NCI-H345 (cell line): ENCODE measurements around the gene NUDT3.
"Not testable (repeated sequence)": the region's sequence is repeated elsewhere in the genome, so short reads cannot be mapped to it uniquely, and the experiment has no call there.

ENCODE experiments used
- DNase-seq: peaks from one replicate; lab custom pipeline; 2025; lab: John Stamatoyannopoulos, UW

Gene NUDT3

DNA sequence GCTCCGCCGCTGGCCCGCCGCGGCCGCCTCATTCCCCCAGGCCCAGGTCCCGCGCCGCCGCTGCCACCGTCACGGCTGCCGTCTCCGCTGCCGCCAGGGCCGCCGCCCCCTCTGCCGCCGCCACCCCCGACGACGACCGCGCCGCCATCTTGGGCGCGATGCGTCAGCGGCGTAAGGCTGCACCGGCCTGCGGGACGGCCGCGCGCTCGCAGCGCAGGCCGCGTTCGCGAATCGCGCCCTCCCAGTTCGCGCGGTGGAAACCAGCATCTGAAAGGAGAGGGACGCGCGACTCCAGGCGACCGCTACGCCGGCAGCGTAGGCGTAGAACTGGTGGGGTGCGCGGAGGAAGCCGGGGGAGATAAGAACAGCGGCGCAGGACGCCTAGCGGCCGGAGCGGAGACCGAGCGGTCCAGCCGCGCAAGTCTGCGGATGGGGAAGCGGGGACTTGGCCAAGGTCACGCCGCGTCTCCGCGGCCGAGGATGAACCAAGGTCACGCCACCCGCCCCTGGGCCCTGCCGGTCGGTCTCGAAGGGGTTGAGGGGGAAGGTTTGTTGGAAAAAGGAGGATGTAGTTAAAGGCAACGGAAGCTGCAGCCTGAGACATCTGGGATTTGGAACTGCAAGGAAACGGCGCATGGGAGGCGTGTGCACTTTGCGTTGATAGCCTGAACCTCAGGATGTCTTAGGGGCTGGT lies at the start of gene NUDT3:
NUDT3 (minus strand) TSS at position 173 of the 694 bp plus-strand sequence. CDS start 307 bp downstream, outside the sequence.
- DNase-seq = peak; percentile 96

DNA sequence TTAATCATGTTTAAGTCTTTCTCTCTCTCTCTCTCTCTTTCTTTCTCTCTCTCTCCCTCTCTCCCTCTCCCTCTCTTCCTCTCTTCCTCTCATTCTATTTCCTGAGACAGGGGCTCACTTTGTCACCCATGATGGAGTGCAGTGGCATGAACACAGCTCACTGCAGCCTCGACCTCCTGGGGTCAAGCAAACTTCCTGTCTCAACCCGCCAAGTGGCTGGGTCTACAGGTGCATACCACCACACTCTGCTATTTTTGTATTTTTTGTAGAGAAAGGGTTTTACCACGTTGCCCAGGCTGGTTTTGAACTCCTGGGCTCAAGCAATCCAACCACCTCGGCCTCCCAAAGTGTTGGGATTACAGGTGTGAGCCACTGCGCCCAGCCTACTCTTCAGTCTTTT lies 49.1 kb upstream of the NUDT3 start:
- no peak for DNase-seq

DNA sequence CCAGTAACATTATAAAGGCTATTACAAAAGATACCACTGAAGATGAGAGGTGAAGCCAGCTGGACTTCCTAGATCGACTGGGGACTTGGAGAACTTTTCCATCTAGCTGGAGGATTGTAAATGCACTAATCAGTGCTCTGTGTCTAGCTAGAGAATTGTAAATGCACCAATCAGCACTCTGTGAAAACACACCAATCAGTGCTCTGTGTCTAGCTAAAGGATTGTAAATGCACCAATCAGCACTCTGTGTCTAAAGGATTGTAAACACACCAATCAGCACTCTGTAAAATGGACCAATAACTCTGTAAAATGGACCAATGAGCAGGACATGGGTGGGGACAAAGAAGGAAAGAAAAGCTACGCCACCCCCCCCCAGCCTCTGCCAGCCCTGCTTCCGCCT lies 47.0 kb upstream of the NUDT3 start:
- no peak for DNase-seq

DNA sequence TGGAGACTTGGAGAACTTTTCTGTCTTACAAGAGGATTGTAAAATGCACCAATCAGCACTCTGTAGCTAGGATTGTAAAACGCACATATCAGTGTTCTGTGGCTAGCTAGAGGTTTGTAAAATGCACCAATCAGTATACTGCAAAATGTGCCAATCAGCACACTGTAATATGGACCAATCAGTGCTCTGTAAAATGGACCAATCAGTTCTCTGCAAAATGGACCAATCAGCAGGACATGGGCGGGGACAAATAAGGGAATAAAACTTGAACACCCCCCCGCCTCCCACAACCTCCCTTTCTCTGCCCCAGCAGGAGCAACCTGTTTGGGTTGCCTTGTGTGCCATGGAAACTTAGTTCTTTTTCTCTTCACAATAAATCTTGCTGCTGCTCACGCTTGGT lies 46.2 kb upstream of the NUDT3 start:
- DNase-seq = no peak

DNA sequence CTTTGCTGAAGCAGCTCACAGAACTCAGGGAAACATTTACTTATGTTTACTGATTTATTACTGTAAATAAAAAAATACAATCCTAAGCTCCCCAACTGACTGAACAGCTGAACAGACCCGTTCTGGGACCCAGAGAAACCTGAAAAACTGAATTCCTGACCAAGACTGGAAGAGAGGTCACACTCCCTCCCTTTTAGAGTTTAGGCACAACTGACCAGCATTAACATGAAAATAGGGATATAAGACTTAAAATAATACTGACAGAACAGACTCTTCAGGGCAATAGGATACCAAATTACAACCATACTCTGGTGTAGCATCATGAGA lies 45.1 kb upstream of the NUDT3 start:
- DNase-seq = no peak

DNA sequence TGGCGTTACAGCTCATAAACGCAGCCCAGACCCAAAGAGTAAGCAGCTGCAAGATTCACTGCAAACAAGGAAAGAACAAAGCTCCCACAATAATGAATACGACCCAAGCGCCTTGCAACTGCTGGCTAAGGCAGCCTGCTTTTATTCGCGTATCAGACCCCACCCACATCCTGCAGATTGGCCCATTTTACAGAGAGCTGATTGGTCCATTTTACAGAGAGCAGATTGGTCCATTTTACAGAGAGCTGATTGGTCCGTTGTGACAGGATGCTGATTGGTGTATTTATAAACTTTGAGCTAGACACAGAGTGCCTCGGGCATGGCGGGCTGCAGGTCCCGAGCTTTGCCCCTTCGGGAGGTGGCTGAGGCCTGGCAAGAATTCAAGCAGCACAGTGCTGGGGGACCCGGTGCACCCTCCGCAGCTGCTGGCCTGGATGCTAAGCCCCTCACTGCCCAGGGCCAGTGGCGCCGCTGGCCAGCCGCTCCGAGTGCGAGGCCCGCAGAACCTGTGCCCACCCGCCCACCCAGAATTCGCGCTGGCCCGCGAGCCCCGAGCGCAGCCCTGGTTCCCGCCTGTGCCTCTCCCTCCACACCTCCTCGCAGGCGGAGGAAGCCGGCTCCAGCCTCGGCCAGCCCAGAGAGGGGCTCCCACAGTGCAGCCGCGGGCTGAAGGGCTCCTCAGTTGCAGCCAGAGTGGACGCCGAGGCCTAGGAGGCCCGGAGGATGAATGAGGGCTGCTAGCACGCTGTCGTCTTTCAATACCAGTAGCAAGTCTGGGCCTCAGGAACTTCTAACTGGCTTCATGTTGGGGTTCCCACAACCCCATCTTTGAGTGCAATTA lies 44.6 kb upstream of the NUDT3 start:
- no peak for DNase-seq

DNA sequence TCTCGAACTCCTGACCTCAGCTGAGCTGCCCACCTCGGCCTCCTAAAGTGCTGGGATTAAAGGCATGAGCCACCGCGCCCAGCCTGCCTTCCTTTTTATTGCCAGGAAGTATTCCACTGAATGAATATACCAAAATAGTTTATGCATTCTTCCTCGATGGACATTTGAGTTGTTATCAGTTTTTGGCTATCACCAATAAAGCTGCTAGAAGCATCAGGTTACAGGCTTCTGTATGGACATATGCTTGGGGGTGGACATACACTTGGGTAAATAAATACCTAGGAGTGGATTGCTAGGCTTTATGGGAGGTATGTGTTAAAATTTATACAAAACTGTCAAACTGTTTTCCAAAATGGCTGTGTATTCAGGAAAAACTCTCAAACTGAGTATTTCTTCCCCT lies 43.4 kb upstream of the NUDT3 start:
- DNase-seq = no peak

DNA sequence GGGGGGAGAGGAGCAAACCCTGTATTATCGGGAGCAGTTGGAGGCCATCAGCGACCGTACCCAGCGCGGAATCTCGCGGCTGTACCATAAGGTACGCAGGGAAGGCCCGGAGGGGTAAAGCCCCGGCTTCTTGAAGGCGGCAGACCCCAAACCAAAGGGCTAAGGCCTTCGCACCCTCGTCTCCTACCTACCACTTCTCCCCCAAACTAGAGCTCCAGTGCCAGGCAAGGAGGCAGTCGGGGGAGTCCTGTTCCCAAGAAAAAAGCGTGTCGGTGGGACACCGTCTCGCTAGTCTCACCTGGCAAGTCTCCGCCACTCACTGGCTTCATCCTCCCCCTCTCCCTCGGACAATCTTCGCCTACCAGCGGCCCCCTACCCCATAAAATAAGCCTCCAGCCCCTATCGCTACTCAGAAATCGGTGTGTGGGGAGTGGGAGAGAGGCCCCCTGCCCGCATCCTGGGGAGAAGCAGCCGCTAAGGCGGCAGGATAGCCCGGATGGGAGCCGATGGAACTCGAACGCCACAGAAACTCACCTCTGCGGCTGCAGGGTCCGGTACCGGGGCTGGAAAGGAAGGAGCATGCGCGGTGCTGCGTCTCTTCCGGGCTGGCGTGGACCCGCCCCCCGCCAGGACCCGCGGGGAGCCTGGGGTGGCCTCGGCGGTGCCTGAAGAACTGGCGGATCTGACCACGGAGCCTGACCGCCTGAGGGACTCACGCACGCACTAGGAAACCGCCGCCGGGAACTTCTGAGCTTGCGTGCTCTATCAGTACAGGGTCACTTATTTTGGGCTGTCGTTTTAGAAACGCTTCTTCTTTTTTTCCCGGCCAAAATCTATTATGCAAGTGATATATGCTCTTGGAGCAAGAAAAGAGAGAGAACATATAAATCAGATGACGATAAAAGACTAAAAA lies 33.3 kb upstream of the NUDT3 start, which contains the start of gene RPS10:
RPS10 (minus strand) TSS at position 572 of the 913 bp plus-strand sequence. CDS start 848 bp downstream, outside the sequence.
- DNase-seq = peak; percentile 95

DNA sequence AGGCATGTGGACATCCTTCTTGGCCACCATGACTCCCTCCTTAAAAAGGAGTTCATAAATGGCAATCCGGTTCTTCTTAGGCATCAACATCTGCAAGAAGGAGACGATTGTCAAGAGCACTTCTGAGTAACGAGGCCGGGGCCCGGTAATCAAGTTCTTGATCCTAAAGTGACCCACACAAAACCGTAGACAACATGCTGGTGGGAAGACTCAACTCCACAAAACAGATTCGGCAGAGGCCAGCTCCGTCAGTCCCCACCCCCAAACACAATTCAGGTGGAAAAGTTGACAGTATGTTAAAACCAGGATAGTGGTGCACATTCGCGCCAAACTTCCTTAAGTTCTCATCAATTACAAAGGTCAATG lies 32.6 kb upstream of the NUDT3 start:
- no peak for DNase-seq

DNA sequence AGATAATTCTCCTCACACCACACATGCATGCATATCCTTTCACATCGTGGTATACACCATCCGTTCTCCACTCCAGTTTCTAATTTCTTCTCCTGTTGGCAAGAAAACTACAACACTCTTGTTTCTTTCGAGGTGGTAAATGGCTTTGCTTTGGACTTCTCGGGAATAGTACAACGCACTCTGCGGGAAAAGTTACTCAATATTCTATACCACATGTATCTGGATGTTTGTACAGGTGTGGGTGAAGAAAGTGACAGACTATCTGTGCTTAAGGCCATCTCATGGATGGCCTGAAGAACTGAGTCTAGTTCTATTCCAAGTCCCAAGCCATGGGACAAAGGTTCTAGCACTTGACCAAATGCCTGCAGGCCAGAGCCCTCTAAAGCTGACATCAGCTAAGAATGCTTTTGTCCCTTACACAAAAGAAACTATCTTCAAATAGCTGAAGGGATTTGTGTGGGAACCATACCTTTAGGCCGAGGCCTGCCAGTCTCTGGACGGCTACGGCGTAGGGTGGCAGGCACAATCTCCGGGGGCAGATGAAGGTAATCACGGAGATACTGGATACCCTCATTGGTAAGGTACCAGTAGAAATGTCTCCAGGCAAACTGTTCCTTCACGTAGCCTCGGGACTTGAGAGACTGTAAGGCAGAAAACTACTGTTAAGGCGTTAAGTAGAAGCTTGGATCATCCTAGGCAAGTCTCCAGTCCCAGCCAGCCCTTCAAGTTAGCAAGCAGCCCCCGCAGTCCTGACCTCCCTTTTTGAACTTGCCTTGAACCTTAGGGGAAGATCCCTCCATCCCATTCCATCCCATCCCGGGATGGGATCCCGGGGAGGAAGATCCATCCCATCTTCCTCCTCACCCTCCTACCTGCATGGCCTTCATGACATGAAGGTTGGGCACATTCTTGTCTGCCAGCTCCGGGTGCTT lies 32.0 kb upstream of the NUDT3 start:
- no peak for DNase-seq

DNA sequence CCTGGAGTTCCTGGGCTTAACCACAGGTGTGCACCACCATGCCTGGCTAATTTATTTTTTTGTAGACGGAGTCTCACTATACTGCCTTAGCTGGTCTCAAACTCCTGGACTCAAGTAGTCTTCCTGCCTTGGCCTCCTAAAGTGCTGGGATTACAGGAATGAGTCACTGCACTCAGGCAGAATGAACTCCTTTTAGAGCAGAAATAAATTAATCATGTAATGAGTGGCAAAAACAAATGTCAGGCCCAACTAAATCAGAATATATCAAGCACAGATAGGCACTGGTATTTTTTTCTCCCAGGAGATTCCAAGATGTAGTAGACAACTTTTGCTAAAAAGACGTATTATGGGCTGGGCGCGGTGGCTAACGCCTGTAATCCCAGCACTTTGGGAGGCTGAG lies 30.8 kb upstream of the NUDT3 start:
- DNase-seq = no peak

DNA sequence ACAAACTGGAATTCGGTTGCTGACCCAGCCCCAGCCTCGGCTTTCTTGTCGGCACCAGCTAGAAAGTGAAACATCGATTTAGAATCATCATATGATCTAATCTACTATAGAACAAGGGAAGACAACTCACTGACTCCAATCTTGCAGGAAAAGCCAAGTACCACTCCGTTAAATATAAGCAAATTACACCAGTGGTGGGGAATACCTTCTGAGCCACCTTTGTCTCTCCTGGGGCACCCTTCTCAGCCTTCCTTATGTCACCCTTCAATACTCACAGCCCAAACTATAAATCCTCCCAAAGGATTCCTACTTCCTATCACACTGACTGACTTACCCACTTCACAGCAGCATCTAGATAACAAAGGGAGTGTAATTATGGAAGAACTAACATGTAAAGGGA lies 25.9 kb upstream of the NUDT3 start:
- no peak for DNase-seq

DNA sequence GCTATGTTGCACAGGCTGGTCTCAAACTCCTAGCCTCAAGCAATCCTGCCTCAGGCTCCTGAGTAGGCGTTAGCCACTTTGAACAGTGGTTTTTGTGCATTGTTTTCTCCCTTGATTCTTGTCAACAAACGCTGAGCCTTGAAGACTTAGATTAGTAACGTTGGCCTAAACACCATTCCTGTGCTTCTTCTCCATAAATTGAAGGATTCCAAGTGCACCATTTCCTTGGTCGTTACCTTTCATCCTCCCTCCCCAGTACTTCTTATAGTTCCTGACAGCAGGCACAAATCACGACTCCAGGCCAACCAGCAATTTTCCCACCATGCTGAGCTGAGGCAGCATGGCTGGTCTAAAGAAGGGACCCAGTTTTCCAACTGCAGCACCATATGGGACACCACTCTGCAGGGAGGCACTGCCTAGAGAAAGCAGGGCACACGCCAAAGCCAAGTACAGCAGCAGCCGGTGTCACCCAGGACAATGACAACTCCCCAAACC lies 24.5 kb upstream of the NUDT3 start:
- no peak for DNase-seq

DNA sequence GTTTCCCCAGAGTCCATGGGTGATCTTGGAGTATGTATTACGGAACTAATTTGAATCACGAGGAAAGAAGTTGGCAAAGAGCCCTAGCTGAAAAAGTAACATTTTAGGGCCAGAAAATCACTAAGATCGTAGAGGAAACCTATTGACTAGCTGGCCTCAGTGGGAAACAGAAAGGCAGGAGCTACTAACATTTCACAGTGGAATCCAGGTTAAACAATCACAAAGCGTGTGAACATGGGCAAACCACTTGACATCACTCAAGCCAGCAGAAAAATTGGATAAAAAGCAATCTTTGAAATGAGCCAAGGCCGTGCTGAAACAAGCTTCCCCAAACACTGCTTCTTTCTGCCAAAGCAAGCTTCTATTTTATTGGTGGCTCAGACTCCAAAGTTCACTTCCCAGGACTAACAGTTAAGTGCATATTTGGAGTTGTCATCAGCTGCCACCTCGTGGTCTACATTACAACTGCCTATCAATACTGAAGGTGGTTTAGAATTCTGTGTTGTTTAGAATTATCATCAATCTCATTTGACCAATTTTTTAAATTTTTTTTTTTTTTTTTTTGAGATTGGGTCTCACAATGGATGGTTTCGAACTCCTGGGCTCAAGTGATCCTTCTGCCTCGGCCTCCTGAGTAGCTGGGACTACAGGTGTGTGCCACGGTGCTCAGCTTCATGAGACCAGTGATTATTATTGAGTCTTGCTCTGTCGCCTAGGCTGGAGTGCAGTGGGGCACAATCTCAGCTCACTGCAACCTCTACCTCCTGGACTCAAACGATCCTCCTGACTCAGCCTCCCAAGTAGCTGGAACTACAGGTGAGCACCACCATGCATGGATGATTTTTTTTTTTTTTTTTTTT lies 22.8 kb upstream of the NUDT3 start:
- no peak for DNase-seq

DNA sequence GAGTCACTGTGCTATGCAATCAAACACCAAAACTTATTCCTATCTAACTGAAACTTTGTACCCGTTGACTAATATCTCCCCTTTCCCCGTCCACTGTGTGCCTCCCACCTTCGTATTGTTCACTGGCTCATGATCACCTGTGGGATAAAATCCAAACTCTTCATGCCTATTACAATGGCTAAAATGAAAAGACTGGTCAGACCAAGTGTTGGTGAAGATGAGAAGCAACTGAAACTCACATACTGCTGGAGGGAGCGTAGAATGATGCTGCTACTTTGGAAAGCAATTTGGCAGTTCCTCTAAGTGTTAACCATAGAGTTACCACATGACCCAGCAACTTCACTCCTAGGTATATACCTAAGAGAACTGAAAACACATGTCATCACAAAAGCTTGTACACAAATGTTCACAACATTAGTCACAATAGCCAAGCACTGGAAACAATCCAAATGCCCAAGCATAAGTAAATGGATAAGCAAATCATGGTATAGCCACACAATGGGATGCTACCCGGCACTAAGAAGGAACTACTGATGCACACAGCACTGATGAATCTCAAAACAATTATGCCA lies 20.3 kb upstream of the NUDT3 start:
- DNase-seq = no peak

DNA sequence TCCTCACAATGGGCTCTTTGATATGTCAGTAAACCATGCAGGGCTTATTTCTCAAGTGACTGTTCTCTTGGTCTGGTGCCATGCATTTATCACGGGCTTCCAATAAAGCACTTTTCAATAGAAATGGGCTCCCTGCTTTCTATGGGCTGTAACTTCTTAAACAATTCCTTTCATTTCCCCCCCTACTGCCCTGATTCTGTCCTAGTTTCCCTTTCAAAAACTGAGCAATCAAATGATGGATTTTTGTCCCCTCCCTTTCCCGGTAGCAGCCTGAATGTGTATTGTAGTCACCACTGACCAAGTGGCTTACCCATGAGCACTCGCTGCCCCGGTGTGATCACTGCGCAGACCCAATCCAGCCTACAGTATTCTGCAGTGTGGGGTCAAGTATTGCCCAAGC lies 19.5 kb upstream of the NUDT3 start:
- no peak for DNase-seq

DNA sequence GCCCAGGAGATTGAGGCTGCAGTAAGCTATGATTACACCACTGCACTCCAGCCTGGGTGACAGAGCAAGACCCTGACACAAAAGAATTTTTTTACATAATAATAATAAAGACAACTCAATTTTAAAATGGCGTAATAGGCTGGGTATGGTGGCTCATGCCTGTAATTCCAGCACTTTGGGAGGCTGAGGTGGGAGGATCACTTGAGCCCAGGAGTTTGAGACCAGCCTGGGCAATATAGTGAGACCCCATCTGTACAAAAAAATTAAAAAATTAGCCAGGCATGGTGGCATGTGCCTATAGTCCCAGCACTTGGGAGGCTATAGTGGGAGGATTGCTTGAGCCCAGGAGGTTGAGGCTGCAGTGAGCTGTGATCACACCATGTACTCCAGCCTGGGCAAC lies 15.4 kb upstream of the NUDT3 start:
- DNase-seq = not testable (repeated sequence)

DNA sequence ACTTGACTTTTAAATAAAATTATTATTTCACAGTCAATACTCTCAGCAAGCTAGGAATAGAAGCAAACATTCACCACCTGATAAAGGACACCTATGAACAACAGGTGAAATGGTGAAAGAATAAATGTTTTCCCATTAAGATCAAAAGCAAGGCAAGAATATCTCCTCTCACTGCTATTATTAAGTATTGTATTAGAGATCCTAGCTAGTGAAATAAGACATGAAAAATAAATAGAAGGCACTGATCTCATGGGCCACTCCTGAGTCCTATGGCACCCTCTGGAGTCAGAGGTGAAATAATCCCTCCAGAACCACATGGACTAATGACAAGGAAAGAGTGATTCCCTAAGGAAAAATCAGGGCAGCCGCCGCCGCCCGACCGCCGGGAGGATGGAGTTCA lies 4.0 kb upstream of the NUDT3 start:
- no peak for DNase-seq

DNA sequence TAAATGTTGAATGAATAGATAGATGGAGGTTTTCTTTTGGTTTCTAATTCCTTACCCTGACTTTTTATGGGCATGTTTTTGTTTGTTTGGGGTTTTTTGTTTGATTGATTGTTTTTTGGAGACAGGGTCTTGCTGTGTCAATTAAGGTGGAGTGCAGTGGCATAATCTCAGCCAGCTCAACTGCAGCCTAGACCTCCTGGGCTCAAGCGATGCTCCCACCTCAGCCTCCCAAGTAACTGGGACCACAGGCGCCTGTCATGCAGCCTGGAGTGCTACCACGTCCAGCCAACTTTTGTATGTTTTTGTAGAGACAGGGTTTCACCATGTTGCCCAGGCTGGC lies 1.5 kb upstream of the NUDT3 start:
- no peak for DNase-seq
